GM12878 (cell line): Measurements from ENCODE around the gene MRTFA. TPM values are rescaled to one million over a fixed set of nuclear protein-coding genes. Genes with fewer than 3 reads are reported as not detected.
A peak's percentile ranks its signal among the peaks of the same experiment; 100 is the strongest.

Source experiments
- CBX3 ChIP-seq: fragments of 200-600 bp; sonication (generic); IDR thresholded peaks from 2 replicates; pipeline ENCODE4 v1.6.1; 2016; ENCODE audit warnings: low read depth, borderline replicate concordance
- CTCF ChIP-seq, 3 experiments: IDR thresholded peaks in 2 of 3; conservative IDR thresholded peaks in 1 of 3; 2 replicates each; pipeline ENCODE4 v1.5.1; 2011; ENCODE audit warnings: low read depth in 3 of 3, low read length in 3 of 3, mild to moderate bottlenecking in 3 of 3, control low read depth in 2 of 3, moderate library complexity in 2 of 3, inconsistent platforms in 1 of 3, mixed read lengths in 1 of 3; ENCODE audit not compliant: control insufficient read depth in 2 of 3, insufficient read depth in 1 of 3; ENCODE audit errors: extremely low read depth in 1 of 3
- EED ChIP-seq: sonication (generic); IDR thresholded peaks from 2 replicates; pipeline ENCODE4 v1.6.1; 2016; ENCODE audit warnings: antibody characterized with exemption, low read depth
- ELK1 ChIP-seq: IDR thresholded peaks from 2 replicates; pipeline ENCODE4 v1.6.1; 2012; ENCODE audit warnings: low read depth, low read length, improper control_type of control experiment
- ESRRA ChIP-seq: IDR thresholded peaks from 2 replicates; pipeline ENCODE4 v1.6.1; 2012; ENCODE audit warnings: mild to moderate bottlenecking, low read length, improper control_type of control experiment
- GATAD2B ChIP-seq: fragments of 450-650 bp; conservative IDR thresholded peaks from 2 replicates; pipeline ENCODE4 v1.6.1; 2017; ENCODE audit warnings: low read depth, mild to moderate bottlenecking, moderate library complexity
- HDAC2 ChIP-seq: fragments of 200-600 bp; sonication (generic); IDR thresholded peaks from 2 replicates; pipeline ENCODE4 v1.6.1; 2017
- MYC ChIP-seq: IDR thresholded peaks from 2 replicates; pipeline ENCODE4 v1.6.1; 2011; ENCODE audit warnings: mild to moderate bottlenecking, low read length, moderate library complexity, inconsistent platforms; ENCODE audit not compliant: insufficient read depth, insufficient replicate concordance, insufficient read length, severe bottlenecking
- NFYA ChIP-seq: IDR thresholded peaks from 2 replicates; pipeline ENCODE4 v1.6.1; 2011; ENCODE audit warnings: low read depth, mild to moderate bottlenecking, low read length, improper control_type of control experiment, borderline replicate concordance
- PAX5 ChIP-seq: IDR thresholded peaks from 2 replicates; pipeline ENCODE4 v1.6.1; 2011; ENCODE audit warnings: low read depth, low read length, borderline replicate concordance
- RAD21 ChIP-seq: IDR thresholded peaks from 2 replicates; pipeline ENCODE4 v1.6.1; 2011; ENCODE audit warnings: mild to moderate bottlenecking, low read depth, low read length, moderate library complexity; ENCODE audit not compliant: insufficient read depth
- RCOR1 ChIP-seq: conservative IDR thresholded peaks from 2 replicates; pipeline ENCODE4 v1.6.1; 2012; ENCODE audit warnings: low read depth, low read length, improper control_type of control experiment
- RELB ChIP-seq: fragments of 450-650 bp; IDR thresholded peaks from 2 replicates; pipeline ENCODE4 v1.6.1; 2017; ENCODE audit warnings: low read depth, mild to moderate bottlenecking, moderate library complexity
- SIX5 ChIP-seq: IDR thresholded peaks from 2 replicates; pipeline ENCODE4 v1.6.1; 2011; ENCODE audit warnings: mild to moderate bottlenecking, low read depth, low read length, moderate library complexity; ENCODE audit not compliant: severe bottlenecking
- SPI1 ChIP-seq: IDR thresholded peaks from 2 replicates; pipeline ENCODE4 v1.6.1; 2011; ENCODE audit warnings: low read depth, mild to moderate bottlenecking, low read length, moderate library complexity, borderline replicate concordance; ENCODE audit not compliant: insufficient read depth
- SUZ12 ChIP-seq: fragments of 200-600 bp; sonication (generic); IDR thresholded peaks from one replicate; pipeline ENCODE4 v1.6.1; 2018; ENCODE audit warnings: antibody characterized with exemption, mild to moderate bottlenecking; ENCODE audit not compliant: unreplicated experiment
- YY1 ChIP-seq: IDR thresholded peaks from 2 replicates; pipeline ENCODE4 v1.6.1; 2011; ENCODE audit warnings: low read depth, mild to moderate bottlenecking, low read length
- ZBED1 ChIP-seq: IDR thresholded peaks from 2 replicates; pipeline ENCODE4 v1.6.1; 2016; ENCODE audit warnings: borderline replicate concordance
- polyA plus RNA-seq, 11 experiments: library from polyadenylated mRNA; depleted of rRNA in 4 of 11; unstranded in 6 of 11; stranded (reverse) in 5 of 11; fragments of >200 nt; fragmentation: Nextera tagmentation in 4 of 11; fragmentation: Illumina TruSeq in 1 of 11; extraction: Ambion mirVana in 4 of 11; extraction: Trizol in 1 of 11; gene quantifications; 1 replicate in 1 of 11; 2 replicates in 10 of 11; pipeline versions ENCODE4 v1.2.1 to v1.2.3, GENCODE V29; 2011 to 2016; ENCODE audit warnings: inconsistent platforms in 2 of 11, missing spikeins in 2 of 11, low read depth in 1 of 11
- total RNA-seq, 4 experiments: library from RNA; depleted of rRNA in 3 of 4; stranded (reverse); fragments of >200 nt in 3 of 4; fragmentation: Illumina TruSeq in 1 of 4; extraction: Trizol in 1 of 4; gene quantifications; 2 replicates each; pipeline versions ENCODE4 v1.2.1 to v1.2.3, GENCODE V29; 2013 to 2021
- TF ChIP-seq, protein P1 (sequence below): fragments of 450-650 bp; conservative IDR thresholded peaks from 2 replicates; pipeline ENCODE4 v1.6.1; 2017; ENCODE audit warnings: mild to moderate bottlenecking, moderate library complexity
- TF ChIP-seq, protein P2 (sequence below): fragments of 450-650 bp; IDR thresholded peaks from 2 replicates; pipeline ENCODE4 v1.6.1; 2016; ENCODE audit warnings: mild to moderate bottlenecking, moderate library complexity, borderline replicate concordance

The MRTFA gene
- total and polyA plus RNA-seq, 10 of the 15 experiments (the other 5 are each of a cell fraction or from before 2014, with no cell fraction given) = 2.0 to 63.9 (median 17.9) TPM

- TF ChIP-seq EED = peak; percentile 77
- TF ChIP-seq ESRRA = no peak
- no peak for TF ChIP-seq RAD21
- TF ChIP-seq YY1 = no peak
- TF ChIP-seq RCOR1 = no peak
- TF ChIP-seq CTCF (IDR thresholded peaks at IDR 0.05 in 2 of 3, conservative IDR thresholded peaks at IDR 0.05 in 1 of 3; ENCODE audit: control insufficient read depth in 2 of 3, extremely low read depth in 1 of 3, insufficient read depth in 1 of 3, low read depth in 3 of 3, low read length in 3 of 3) = no peak
- TF ChIP-seq SIX5 = no peak
- TF ChIP-seq ELK1 = no peak
- TF ChIP-seq, protein P1, sequence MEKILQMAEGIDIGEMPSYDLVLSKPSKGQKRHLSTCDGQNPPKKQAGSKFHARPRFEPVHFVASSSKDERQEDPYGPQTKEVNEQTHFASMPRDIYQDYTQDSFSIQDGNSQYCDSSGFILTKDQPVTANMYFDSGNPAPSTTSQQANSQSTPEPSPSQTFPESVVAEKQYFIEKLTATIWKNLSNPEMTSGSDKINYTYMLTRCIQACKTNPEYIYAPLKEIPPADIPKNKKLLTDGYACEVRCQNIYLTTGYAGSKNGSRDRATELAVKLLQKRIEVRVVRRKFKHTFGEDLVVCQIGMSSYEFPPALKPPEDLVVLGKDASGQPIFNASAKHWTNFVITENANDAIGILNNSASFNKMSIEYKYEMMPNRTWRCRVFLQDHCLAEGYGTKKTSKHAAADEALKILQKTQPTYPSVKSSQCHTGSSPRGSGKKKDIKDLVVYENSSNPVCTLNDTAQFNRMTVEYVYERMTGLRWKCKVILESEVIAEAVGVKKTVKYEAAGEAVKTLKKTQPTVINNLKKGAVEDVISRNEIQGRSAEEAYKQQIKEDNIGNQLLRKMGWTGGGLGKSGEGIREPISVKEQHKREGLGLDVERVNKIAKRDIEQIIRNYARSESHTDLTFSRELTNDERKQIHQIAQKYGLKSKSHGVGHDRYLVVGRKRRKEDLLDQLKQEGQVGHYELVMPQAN = no peak
- no peak for TF ChIP-seq ZBED1
- no peak for TF ChIP-seq SUZ12
- TF ChIP-seq PAX5 = no peak
- TF ChIP-seq, protein P2, sequence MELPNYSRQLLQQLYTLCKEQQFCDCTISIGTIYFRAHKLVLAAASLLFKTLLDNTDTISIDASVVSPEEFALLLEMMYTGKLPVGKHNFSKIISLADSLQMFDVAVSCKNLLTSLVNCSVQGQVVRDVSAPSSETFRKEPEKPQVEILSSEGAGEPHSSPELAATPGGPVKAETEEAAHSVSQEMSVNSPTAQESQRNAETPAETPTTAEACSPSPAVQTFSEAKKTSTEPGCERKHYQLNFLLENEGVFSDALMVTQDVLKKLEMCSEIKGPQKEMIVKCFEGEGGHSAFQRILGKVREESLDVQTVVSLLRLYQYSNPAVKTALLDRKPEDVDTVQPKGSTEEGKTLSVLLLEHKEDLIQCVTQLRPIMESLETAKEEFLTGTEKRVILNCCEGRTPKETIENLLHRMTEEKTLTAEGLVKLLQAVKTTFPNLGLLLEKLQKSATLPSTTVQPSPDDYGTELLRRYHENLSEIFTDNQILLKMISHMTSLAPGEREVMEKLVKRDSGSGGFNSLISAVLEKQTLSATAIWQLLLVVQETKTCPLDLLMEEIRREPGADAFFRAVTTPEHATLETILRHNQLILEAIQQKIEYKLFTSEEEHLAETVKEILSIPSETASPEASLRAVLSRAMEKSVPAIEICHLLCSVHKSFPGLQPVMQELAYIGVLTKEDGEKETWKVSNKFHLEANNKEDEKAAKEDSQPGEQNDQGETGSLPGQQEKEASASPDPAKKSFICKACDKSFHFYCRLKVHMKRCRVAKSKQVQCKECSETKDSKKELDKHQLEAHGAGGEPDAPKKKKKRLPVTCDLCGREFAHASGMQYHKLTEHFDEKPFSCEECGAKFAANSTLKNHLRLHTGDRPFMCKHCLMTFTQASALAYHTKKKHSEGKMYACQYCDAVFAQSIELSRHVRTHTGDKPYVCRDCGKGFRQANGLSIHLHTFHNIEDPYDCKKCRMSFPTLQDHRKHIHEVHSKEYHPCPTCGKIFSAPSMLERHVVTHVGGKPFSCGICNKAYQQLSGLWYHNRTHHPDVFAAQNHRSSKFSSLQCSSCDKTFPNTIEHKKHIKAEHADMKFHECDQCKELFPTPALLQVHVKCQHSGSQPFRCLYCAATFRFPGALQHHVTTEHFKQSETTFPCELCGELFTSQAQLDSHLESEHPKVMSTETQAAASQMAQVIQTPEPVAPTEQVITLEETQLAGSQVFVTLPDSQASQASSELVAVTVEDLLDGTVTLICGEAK = no peak
- TF ChIP-seq NFYA = no peak
- 0 out of 2 replicates have a peak, but pooled peaks have one; percentile 18 for TF ChIP-seq RELB
- no peak; the same call in 1 of the 2 replicates for TF ChIP-seq SPI1
- TF ChIP-seq HDAC2 = no peak
- TF ChIP-seq CBX3 = no peak
- no peak for TF ChIP-seq GATAD2B
- TF ChIP-seq MYC = no peak
These were observed 236.4 kb downstream of the MRTFA start (continued) for GRCh38 chr22:40400159-40400558.
